ENCODE measurements around the gene CHRNA5.

DNA sequence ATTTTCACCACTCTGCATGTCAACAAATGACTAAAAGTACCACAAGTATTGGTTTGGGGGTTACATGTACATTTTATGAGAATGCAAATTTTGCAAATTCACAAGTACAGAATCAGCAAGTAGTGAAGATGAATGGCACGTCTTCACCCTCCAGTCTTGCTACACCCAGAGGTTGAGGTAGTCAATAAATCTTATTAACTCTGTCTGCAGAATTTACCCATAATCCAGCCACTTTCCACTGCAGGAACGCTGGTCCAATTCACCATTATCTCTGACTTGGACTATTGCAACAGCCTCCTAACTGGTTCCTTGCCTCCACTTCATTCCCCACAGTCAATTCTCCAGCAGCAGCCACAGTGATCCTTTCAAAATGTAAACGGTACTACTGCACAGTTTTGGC lies 14.5 kb upstream of the CHRNA5 start:
- TF ChIP-seq, protein P1, sequence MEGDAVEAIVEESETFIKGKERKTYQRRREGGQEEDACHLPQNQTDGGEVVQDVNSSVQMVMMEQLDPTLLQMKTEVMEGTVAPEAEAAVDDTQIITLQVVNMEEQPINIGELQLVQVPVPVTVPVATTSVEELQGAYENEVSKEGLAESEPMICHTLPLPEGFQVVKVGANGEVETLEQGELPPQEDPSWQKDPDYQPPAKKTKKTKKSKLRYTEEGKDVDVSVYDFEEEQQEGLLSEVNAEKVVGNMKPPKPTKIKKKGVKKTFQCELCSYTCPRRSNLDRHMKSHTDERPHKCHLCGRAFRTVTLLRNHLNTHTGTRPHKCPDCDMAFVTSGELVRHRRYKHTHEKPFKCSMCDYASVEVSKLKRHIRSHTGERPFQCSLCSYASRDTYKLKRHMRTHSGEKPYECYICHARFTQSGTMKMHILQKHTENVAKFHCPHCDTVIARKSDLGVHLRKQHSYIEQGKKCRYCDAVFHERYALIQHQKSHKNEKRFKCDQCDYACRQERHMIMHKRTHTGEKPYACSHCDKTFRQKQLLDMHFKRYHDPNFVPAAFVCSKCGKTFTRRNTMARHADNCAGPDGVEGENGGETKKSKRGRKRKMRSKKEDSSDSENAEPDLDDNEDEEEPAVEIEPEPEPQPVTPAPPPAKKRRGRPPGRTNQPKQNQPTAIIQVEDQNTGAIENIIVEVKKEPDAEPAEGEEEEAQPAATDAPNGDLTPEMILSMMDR (IDR thresholded peaks at IDR 0.05) = no peak
- no peak for TF ChIP-seq EP300 (IDR thresholded peaks at IDR 0.05)
- TF ChIP-seq FOSB (CRISPR knock-in tag; IDR thresholded peaks at IDR 0.05) = no peak
- TF ChIP-seq, protein P2, sequence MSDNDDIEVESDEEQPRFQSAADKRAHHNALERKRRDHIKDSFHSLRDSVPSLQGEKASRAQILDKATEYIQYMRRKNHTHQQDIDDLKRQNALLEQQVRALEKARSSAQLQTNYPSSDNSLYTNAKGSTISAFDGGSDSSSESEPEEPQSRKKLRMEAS (IDR thresholded peaks at IDR 0.05) = no peak
- no peak for TF ChIP-seq POLR2AphosphoS2 (conservative IDR thresholded peaks at IDR 0.05; ENCODE audit: low read length)
- TF ChIP-seq, protein P3, sequence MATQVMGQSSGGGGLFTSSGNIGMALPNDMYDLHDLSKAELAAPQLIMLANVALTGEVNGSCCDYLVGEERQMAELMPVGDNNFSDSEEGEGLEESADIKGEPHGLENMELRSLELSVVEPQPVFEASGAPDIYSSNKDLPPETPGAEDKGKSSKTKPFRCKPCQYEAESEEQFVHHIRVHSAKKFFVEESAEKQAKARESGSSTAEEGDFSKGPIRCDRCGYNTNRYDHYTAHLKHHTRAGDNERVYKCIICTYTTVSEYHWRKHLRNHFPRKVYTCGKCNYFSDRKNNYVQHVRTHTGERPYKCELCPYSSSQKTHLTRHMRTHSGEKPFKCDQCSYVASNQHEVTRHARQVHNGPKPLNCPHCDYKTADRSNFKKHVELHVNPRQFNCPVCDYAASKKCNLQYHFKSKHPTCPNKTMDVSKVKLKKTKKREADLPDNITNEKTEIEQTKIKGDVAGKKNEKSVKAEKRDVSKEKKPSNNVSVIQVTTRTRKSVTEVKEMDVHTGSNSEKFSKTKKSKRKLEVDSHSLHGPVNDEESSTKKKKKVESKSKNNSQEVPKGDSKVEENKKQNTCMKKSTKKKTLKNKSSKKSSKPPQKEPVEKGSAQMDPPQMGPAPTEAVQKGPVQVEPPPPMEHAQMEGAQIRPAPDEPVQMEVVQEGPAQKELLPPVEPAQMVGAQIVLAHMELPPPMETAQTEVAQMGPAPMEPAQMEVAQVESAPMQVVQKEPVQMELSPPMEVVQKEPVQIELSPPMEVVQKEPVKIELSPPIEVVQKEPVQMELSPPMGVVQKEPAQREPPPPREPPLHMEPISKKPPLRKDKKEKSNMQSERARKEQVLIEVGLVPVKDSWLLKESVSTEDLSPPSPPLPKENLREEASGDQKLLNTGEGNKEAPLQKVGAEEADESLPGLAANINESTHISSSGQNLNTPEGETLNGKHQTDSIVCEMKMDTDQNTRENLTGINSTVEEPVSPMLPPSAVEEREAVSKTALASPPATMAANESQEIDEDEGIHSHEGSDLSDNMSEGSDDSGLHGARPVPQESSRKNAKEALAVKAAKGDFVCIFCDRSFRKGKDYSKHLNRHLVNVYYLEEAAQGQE (IDR thresholded peaks at IDR 0.05) = no peak
- no peak for TF ChIP-seq POLR2A (IDR thresholded peaks at IDR 0.05; ENCODE audit: low read length)

Measured in A549 (cell line).